ENCODE data around the gene INCA1. TPM values are rescaled to one million over a fixed set of nuclear protein-coding genes. Genes with fewer than 3 reads are reported as not detected.
A peak's percentile ranks its signal among the peaks of the same experiment; 100 is the strongest.

The INCA1 gene
- polyA plus RNA-seq, 1 of the 3 experiments (the other 2 are of a cell fraction): 1.2 TPM

GRCh38 chr17:4970273-4970672, 27.0 kb downstream of the INCA1 start:
- peaks cover 18% of the 10 kb centered on the region for H3F3A ChIP-seq (replicated peaks; ENCODE audit: insufficient read depth)
- peak overlapping the region in 1 of 2 experiments; percentile 93; a peak in 3 of 4 replicates for H3K27ac ChIP-seq (ENCODE audit: low read depth in 2 of 2, low read length in 1 of 2)
- DNase-seq: no peak
- peaks cover 14 to 24% of the 10 kb centered on the region in 2 experiments for H3K36me3 ChIP-seq (replicated peaks in 1 of 2; ENCODE audit: control insufficient read depth in 1 of 2, insufficient read depth in 2 of 2, low read length in 1 of 2)
- H3K9me2 ChIP-seq: no peaks in the 10 kb centered on the region
- no peak overlapping the region for H2AFZ ChIP-seq (ENCODE audit: low read depth)
- no peaks in the 10 kb centered on the region for H4K20me1 ChIP-seq (ENCODE audit: insufficient read depth)
- WGBS (ENCODE audit: low lambda C conversion rate): 89% methylated on average over 8 of the region's 8 CpGs
- no peaks in the 10 kb centered on the region for H3K9me3 ChIP-seq
- ChIA-PET POLR2A (interaction anchor here (0.6 to 1.4 kb wide), 3 partner anchors 12 to 61 kb away, joined by 3 read pairs; no protein-coding TSS in a partner anchor), CTCF (interaction anchor here (0.7 to 6.6 kb wide), 6 partner anchors 10 to 92 kb away, joined by 3 to 52 read pairs (median 10); partner anchors contain the start of genes CAMTA2 and CHRNE)
- peak overlapping the region; percentile 97; the same call in 1 of the 2 replicates for H3K4me2 ChIP-seq
- H3K27me3 ChIP-seq (ENCODE audit: insufficient read depth): no peaks in the 10 kb centered on the region
- peaks cover 16 to 24% of the 10 kb centered on the region in 2 experiments; a peak in 3 of 4 replicates for H3K4me1 ChIP-seq (ENCODE audit: control insufficient read depth in 1 of 2, insufficient read depth in 2 of 2, low read depth in 1 of 2, low read length in 1 of 2)
- TF ChIP-seq RAD21 (IDR thresholded peaks at IDR 0.05; ENCODE audit: low read length): no peak
- TF ChIP-seq TAF1 (IDR thresholded peaks at IDR 0.05; ENCODE audit: borderline replicate concordance, low read depth, low read length): no peak
- no peak for TF ChIP-seq NRF1 (IDR thresholded peaks at IDR 0.05; ENCODE audit: low read depth, low read length)
- no peak for TF ChIP-seq CTCF (IDR thresholded peaks at IDR 0.05)
- no peak for TF ChIP-seq MAX (IDR thresholded peaks at IDR 0.05; ENCODE audit: low read depth)
- TF ChIP-seq FOXJ3 (CRISPR knock-in tag; IDR thresholded peaks at IDR 0.05): no peak
- TF ChIP-seq YY1 (IDR thresholded peaks at IDR 0.05; ENCODE audit: low read depth): no peak
- no peak for TF ChIP-seq IRF3 (IDR thresholded peaks at IDR 0.05; ENCODE audit: low read depth, low read length)
- no peak for TF ChIP-seq SMC3 (IDR thresholded peaks at IDR 0.05; ENCODE audit: low read depth, low read length)
- TF ChIP-seq REST (IDR thresholded peaks at IDR 0.05; ENCODE audit: low read depth, low read length): no peak
- no peak for TF ChIP-seq GABPA (IDR thresholded peaks at IDR 0.05; ENCODE audit: low read depth)
- TF ChIP-seq FOXM1 (IDR thresholded peaks at IDR 0.05; ENCODE audit: low read depth): no peak
- no peak for TF ChIP-seq FOSL2 (IDR thresholded peaks at IDR 0.05; ENCODE audit: borderline replicate concordance, low read depth)
- TF ChIP-seq NFIC (IDR thresholded peaks at IDR 0.05; ENCODE audit: borderline replicate concordance): no peak
- no peak for TF ChIP-seq ZBTB33 (IDR thresholded peaks at IDR 0.05; ENCODE audit: borderline replicate concordance, low read depth)
- no peak for TF ChIP-seq CHD2 (IDR thresholded peaks at IDR 0.05; ENCODE audit: low read length, partially characterized antibody)
- TF ChIP-seq RXRA (IDR thresholded peaks at IDR 0.05; ENCODE audit: borderline replicate concordance, low read depth): no peak
- no peak for TF ChIP-seq ELF1 (IDR thresholded peaks at IDR 0.05)
- no peak for TF ChIP-seq USF1 (IDR thresholded peaks at IDR 0.05; ENCODE audit: borderline replicate concordance, low read depth)
- H3K79me2 ChIP-seq (ENCODE audit: insufficient read depth): peaks cover 39% of the 10 kb centered on the region
- no peak overlapping the region for H3K9ac ChIP-seq
- H3K4me3 ChIP-seq (ENCODE audit: low read depth in 2 of 2, low read length in 1 of 2): no peak overlapping the region
